Measurements from ENCODE around the gene CASP5.
"Not testable (repeated sequence)": the region's sequence is repeated elsewhere in the genome, so short reads cannot be mapped to it uniquely, and the experiment has no call there.

Gene CASP5

DNA sequence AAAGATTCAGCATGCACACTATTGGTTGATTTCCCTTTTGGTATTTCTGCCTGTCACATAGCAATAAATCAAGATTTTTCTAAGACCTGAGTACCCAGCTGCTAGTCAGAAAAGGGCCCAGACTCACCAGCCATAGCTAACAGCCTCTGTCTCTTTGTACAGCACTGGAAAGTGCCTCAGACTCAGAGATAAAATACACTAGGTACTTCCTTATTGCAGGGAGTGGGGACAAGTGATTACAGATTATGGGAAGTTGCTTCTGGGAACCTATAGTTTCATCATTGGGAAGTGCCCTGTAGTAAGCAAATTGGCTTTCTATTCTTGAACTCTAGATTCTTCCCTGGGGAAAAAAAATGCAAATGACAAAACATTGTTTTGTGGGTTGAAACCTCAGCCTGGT, at the start of gene CASP5:
CASP5 (minus strand) TSS at position 166 of the 400 bp plus-strand sequence; CDS start at position 134, 32 bp downstream.
- H3K4me1 ChIP-seq (ENCODE audit: insufficient read depth, low read length, severe bottlenecking) = no peaks in the 10 kb centered on the region
- H3K4me3 ChIP-seq (ENCODE audit: low read depth, low read length, poor library complexity, severe bottlenecking) = no peak within 1 kb of the TSS
- H3K79me2 ChIP-seq (ENCODE audit: insufficient read depth, low read length) = no peaks in the 10 kb centered on the region
- no peak within 1 kb of the TSS for H3K27ac ChIP-seq (ENCODE audit: low read depth, low read length, poor library complexity, severe bottlenecking)
- no peaks in the 10 kb centered on the region for H3F3A ChIP-seq (ENCODE audit: insufficient read depth, low read length)
- H2AFZ ChIP-seq (ENCODE audit: low read length) = no peak within 1 kb of the TSS
- no peaks in the 10 kb centered on the region for H3K36me3 ChIP-seq (ENCODE audit: insufficient read depth, low read length)
- TF ChIP-seq EZH2 (IDR thresholded peaks at IDR 0.05; ENCODE audit: borderline replicate concordance, low read length) = no peak
- H3K9me2 ChIP-seq (ENCODE audit: low read depth, low read length) = no peaks in the 10 kb centered on the region
- no peaks in the 10 kb centered on the region for H4K20me1 ChIP-seq (ENCODE audit: insufficient read depth, low read length)
- H3K4me2 ChIP-seq (ENCODE audit: low read length) = no peak within 1 kb of the TSS
- no peak within 1 kb of the TSS for H3K9ac ChIP-seq (ENCODE audit: low read length)
- no peaks in the 10 kb centered on the region for H3K9me3 ChIP-seq (ENCODE audit: low read length)
- H3K27me3 ChIP-seq (ENCODE audit: insufficient read depth, low read length) = no peaks in the 10 kb centered on the region

DNA sequence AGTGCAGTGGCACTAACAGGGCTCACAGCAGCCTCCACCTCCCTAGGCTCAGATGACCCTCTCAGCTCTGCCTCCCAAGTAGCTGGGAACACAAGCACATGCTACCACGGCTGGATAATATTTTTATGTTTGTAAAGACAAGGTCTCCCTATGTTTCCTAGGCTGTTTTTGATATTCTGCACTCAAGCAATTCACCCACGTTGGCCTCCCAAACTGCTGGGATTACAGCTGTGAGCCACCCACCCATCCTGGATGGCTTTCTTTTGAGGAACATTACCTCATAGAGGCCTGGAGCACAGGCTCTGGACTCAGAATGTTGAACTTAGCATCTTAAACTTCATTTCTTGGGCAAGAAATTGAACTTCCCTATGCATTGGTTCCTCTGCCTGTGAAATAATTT, 49.1 kb upstream of the CASP5 start:
- not testable (repeated sequence) for H3K4me1 ChIP-seq (ENCODE audit: insufficient read depth, low read length, severe bottlenecking); H2AFZ ChIP-seq (ENCODE audit: low read length); H3K4me3 ChIP-seq (ENCODE audit: low read depth, low read length, poor library complexity, severe bottlenecking); H3K9me2 ChIP-seq (ENCODE audit: low read depth, low read length); H3K9me3 ChIP-seq (ENCODE audit: low read length); H3F3A ChIP-seq (ENCODE audit: insufficient read depth, low read length); H3K9ac ChIP-seq (ENCODE audit: low read length); H4K20me1 ChIP-seq (ENCODE audit: insufficient read depth, low read length); H3K36me3 ChIP-seq (ENCODE audit: insufficient read depth, low read length); H3K4me2 ChIP-seq (ENCODE audit: low read length); H3K79me2 ChIP-seq (ENCODE audit: insufficient read depth, low read length); H3K27me3 ChIP-seq (ENCODE audit: insufficient read depth, low read length); H3K27ac ChIP-seq (ENCODE audit: low read depth, low read length, poor library complexity, severe bottlenecking)

DNA sequence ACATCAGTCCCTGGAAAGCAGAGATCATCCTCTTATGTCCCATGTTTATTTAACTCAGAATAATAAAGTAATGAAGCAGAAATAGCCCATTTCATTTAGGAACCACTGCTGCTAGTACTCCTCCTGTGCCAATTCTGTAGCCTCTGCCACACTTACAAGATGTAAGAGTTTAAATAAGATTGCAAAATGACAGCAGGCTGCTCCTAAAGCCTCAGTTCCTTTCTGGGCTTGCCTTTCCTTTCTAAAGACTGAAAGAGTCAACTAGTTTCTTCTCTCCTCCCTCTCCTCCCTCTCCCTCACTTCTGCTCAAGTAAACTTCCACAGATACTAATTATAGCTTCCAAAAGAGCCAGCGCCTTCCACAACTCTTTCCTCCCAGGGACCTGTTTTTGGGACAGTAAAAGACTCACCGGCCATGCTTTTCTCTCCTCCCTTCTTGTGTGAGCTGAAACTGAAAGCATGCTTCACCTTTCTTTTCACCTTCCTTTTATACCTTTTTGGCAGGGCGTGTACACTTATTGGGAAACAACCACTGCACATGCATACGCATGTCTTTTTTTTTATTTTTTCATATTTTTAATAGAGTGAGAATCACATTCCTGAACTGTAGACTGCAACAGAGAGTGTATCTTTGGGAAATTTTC, 48.2 kb upstream of the CASP5 start:
- Histone ChIP-seq H3F3A (ENCODE audit: insufficient read depth, low read length) (no peaks in the 10 kb centered on the region), H3K9ac (ENCODE audit: low read length) (no peak overlapping the region), H4K20me1 (ENCODE audit: insufficient read depth, low read length) (no peaks in the 10 kb centered on the region), H3K9me3 (ENCODE audit: low read length) (no peaks in the 10 kb centered on the region), H3K4me2 (ENCODE audit: low read length) (no peak overlapping the region), H3K9me2 (ENCODE audit: low read depth, low read length) (no peaks in the 10 kb centered on the region), H2AFZ (ENCODE audit: low read length) (no peak overlapping the region), H3K27ac (ENCODE audit: low read depth, low read length, poor library complexity, severe bottlenecking) (no peak overlapping the region), H3K27me3 (ENCODE audit: insufficient read depth, low read length) (no peaks in the 10 kb centered on the region), H3K79me2 (ENCODE audit: insufficient read depth, low read length) (no peaks in the 10 kb centered on the region), H3K4me3 (ENCODE audit: low read depth, low read length, poor library complexity, severe bottlenecking) (no peak overlapping the region), H3K4me1 (ENCODE audit: insufficient read depth, low read length, severe bottlenecking) (no peaks in the 10 kb centered on the region), H3K36me3 (ENCODE audit: insufficient read depth, low read length) (no peaks in the 10 kb centered on the region)
- TF ChIP-seq, protein P1, sequence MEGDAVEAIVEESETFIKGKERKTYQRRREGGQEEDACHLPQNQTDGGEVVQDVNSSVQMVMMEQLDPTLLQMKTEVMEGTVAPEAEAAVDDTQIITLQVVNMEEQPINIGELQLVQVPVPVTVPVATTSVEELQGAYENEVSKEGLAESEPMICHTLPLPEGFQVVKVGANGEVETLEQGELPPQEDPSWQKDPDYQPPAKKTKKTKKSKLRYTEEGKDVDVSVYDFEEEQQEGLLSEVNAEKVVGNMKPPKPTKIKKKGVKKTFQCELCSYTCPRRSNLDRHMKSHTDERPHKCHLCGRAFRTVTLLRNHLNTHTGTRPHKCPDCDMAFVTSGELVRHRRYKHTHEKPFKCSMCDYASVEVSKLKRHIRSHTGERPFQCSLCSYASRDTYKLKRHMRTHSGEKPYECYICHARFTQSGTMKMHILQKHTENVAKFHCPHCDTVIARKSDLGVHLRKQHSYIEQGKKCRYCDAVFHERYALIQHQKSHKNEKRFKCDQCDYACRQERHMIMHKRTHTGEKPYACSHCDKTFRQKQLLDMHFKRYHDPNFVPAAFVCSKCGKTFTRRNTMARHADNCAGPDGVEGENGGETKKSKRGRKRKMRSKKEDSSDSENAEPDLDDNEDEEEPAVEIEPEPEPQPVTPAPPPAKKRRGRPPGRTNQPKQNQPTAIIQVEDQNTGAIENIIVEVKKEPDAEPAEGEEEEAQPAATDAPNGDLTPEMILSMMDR (IDR thresholded peaks at IDR 0.05; ENCODE audit: low read length) = no peak
- no peak for TF ChIP-seq EZH2 (IDR thresholded peaks at IDR 0.05; ENCODE audit: borderline replicate concordance, low read length)

DNA sequence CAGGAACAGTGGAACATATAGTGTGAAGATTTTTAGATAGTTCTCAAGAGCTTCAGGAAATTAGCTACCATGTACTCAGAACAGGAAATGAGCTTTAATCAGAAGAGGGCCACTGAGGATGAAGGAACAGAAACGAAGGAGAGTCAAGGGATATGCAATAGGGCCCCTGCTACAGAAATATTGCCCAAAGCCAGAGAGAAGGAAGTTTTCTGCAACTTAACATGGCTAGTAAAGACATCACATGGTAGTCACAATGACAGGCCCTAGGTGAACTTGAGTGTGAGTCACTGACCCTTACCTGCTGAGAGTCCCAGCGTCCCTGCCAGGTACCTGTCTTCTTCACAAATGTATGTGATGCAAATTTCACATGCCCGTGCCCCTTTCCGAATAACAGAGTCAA, 47.3 kb upstream of the CASP5 start:
- H3K4me1 ChIP-seq (ENCODE audit: insufficient read depth, low read length, severe bottlenecking) = no peaks in the 10 kb centered on the region
- no peak overlapping the region for H3K9ac ChIP-seq (ENCODE audit: low read length)
- no peaks in the 10 kb centered on the region for H3K36me3 ChIP-seq (ENCODE audit: insufficient read depth, low read length)
- H2AFZ ChIP-seq (ENCODE audit: low read length) = no peak overlapping the region
- no peak overlapping the region for H3K4me3 ChIP-seq (ENCODE audit: low read depth, low read length, poor library complexity, severe bottlenecking)
- no peaks in the 10 kb centered on the region for H4K20me1 ChIP-seq (ENCODE audit: insufficient read depth, low read length)
- H3K9me3 ChIP-seq (ENCODE audit: low read length) = no peaks in the 10 kb centered on the region
- H3F3A ChIP-seq (ENCODE audit: insufficient read depth, low read length) = no peaks in the 10 kb centered on the region
- no peaks in the 10 kb centered on the region for H3K27me3 ChIP-seq (ENCODE audit: insufficient read depth, low read length)
- TF ChIP-seq EZH2 (IDR thresholded peaks at IDR 0.05; ENCODE audit: borderline replicate concordance, low read length) = no peak
- TF ChIP-seq, protein P1 (IDR thresholded peaks at IDR 0.05; ENCODE audit: low read length) = no peak
- no peak overlapping the region for H3K27ac ChIP-seq (ENCODE audit: low read depth, low read length, poor library complexity, severe bottlenecking)
- H3K79me2 ChIP-seq (ENCODE audit: insufficient read depth, low read length) = no peaks in the 10 kb centered on the region
- no peaks in the 10 kb centered on the region for H3K9me2 ChIP-seq (ENCODE audit: low read depth, low read length)
- H3K4me2 ChIP-seq (ENCODE audit: low read length) = no peak overlapping the region

DNA sequence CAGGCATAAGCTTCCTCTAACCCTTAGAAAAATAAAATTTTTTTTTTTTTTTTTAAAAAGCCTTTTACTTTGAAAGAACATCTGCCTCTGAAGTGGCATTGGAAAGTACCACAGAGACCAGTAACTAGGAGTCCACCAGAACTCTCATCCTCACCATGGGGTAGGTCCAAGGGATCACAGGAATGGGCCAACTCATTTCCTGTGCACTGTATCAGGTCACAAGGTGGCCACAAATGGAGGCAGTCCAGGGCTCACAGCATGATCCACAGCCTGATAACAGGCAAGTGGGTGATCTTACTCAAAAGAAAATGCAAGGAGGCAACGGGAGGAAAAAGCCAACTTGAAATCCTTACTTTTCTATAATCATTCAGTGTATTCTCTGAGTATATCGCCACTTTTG, 46.8 kb upstream of the CASP5 start:
- not testable (repeated sequence) for H3K4me1 ChIP-seq (ENCODE audit: insufficient read depth, low read length, severe bottlenecking); H4K20me1 ChIP-seq (ENCODE audit: insufficient read depth, low read length); H3K27ac ChIP-seq (ENCODE audit: low read depth, low read length, poor library complexity, severe bottlenecking); H3K9me3 ChIP-seq (ENCODE audit: low read length); H3K4me3 ChIP-seq (ENCODE audit: low read depth, low read length, poor library complexity, severe bottlenecking); H2AFZ ChIP-seq (ENCODE audit: low read length); H3K79me2 ChIP-seq (ENCODE audit: insufficient read depth, low read length); H3K36me3 ChIP-seq (ENCODE audit: insufficient read depth, low read length); H3K9ac ChIP-seq (ENCODE audit: low read length); H3K4me2 ChIP-seq (ENCODE audit: low read length); H3K9me2 ChIP-seq (ENCODE audit: low read depth, low read length); H3K27me3 ChIP-seq (ENCODE audit: insufficient read depth, low read length); H3F3A ChIP-seq (ENCODE audit: insufficient read depth, low read length)

DNA sequence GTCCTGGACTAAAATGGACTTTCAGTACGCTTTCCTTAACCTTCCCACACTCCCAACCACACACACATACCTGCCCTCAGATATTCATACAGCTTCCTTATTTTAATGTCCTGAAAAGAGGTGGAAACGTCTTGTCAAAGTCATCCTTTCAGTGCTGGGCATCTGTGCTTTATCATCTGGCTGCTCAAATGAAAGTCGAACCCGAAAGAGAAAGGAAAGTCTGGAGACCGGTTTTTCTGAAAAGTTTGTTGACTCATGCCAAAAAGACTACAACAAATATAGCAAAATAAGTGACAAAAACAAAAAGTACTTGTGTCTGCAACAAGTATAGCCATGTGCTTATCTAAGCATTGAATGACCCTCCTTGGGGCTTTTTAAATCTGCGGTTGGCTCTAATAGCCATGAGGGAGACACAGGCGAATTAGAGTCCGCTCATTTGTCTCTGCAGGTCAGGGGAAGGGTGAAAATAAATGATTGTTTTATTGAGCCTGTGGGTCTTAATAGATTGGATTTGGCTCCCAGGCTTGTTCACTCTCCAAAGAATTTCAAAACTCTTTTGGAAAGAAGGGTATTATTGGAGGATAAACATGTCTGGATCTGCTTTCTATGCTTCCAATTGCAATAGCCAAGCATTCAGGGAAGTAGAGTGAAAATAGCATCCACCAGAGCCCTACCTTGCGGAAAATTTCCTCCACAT, 40.4 kb upstream of the CASP5 start:
- not testable (repeated sequence) for H3K9me2 ChIP-seq (ENCODE audit: low read depth, low read length); H3K4me1 ChIP-seq (ENCODE audit: insufficient read depth, low read length, severe bottlenecking); H3K79me2 ChIP-seq (ENCODE audit: insufficient read depth, low read length); H3F3A ChIP-seq (ENCODE audit: insufficient read depth, low read length); H3K36me3 ChIP-seq (ENCODE audit: insufficient read depth, low read length); H3K4me2 ChIP-seq (ENCODE audit: low read length); H4K20me1 ChIP-seq (ENCODE audit: insufficient read depth, low read length); H3K9ac ChIP-seq (ENCODE audit: low read length); H2AFZ ChIP-seq (ENCODE audit: low read length); H3K4me3 ChIP-seq (ENCODE audit: low read depth, low read length, poor library complexity, severe bottlenecking); H3K27me3 ChIP-seq (ENCODE audit: insufficient read depth, low read length); H3K9me3 ChIP-seq (ENCODE audit: low read length); H3K27ac ChIP-seq (ENCODE audit: low read depth, low read length, poor library complexity, severe bottlenecking)
